GM23338 (cell line): Measurements from ENCODE around the gene RXRG.

Source experiments
- EZH2 ChIP-seq: fragments of 200-600 bp; sonication (generic); IDR thresholded peaks from one replicate; pipeline ENCODE4 v1.8.0; 2017; ENCODE audit warnings: antibody characterized with exemption, mild to moderate bottlenecking, low read depth; ENCODE audit not compliant: unreplicated experiment
- REST ChIP-seq: IDR thresholded peaks from one replicate; pipeline ENCODE4 v1.6.1; 2018; ENCODE audit warnings: antibody characterized with exemption; ENCODE audit not compliant: unreplicated experiment
- ZNF114 ChIP-seq: fragments of 250-450 bp; sonication (Bioruptor Pico); IDR thresholded peaks from 2 replicates; pipeline ENCODE4 v1.5.0; 2020; ENCODE audit warnings: mild to moderate bottlenecking, moderate library complexity
- TF ChIP-seq, protein P1 (sequence below), 2 experiments: fragments of 200-600 bp in 1 of 2; sonication (generic) in 1 of 2; conservative IDR thresholded peaks; 2 replicates each; pipeline versions ENCODE4 v1.5.1 to v1.6.1; 2016 to 2017; ENCODE audit warnings: antibody characterized with exemption in 2 of 2, low read depth in 2 of 2, mild to moderate bottlenecking in 2 of 2, moderate library complexity in 1 of 2

DNA sequence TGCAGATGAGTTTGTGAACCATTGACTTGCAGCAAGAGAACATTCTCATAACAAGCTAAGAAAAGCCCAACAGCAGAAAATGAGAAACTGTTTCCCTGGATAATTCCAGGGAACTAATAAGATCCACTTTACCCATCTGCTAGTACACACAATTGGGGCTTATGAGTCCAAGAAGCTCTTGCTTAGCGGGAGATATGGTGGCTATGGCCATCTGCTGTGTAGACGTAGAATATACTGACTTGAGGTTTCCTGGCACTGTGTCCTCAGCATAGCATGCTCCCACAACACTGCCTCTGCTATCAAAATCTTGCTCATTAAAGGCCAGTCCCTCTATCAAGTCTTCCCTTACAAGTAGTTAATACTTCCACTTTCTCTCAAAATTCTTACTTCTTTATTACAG, 6.8 kb upstream of the RXRG start:
- TF ChIP-seq, protein P1, sequence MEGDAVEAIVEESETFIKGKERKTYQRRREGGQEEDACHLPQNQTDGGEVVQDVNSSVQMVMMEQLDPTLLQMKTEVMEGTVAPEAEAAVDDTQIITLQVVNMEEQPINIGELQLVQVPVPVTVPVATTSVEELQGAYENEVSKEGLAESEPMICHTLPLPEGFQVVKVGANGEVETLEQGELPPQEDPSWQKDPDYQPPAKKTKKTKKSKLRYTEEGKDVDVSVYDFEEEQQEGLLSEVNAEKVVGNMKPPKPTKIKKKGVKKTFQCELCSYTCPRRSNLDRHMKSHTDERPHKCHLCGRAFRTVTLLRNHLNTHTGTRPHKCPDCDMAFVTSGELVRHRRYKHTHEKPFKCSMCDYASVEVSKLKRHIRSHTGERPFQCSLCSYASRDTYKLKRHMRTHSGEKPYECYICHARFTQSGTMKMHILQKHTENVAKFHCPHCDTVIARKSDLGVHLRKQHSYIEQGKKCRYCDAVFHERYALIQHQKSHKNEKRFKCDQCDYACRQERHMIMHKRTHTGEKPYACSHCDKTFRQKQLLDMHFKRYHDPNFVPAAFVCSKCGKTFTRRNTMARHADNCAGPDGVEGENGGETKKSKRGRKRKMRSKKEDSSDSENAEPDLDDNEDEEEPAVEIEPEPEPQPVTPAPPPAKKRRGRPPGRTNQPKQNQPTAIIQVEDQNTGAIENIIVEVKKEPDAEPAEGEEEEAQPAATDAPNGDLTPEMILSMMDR (conservative IDR thresholded peaks at IDR 0.05; ENCODE audit: low read depth in 2 of 2), result no peak
- TF ChIP-seq EZH2, result no peak
- TF ChIP-seq REST, result no peak
- TF ChIP-seq ZNF114 (CRISPR knock-in tag), result no peak
